GM15510 (cell line): ENCODE data around the gene SAXO2.

Experiments
- POLR2A ChIP-seq: IDR thresholded peaks from 3 replicates; pipeline ENCODE4 v1.6.1; 2011; ENCODE audit warnings: borderline replicate concordance; ENCODE audit not compliant: insufficient read length; ENCODE audit errors: extremely low read depth

The SAXO2 gene, protein sequence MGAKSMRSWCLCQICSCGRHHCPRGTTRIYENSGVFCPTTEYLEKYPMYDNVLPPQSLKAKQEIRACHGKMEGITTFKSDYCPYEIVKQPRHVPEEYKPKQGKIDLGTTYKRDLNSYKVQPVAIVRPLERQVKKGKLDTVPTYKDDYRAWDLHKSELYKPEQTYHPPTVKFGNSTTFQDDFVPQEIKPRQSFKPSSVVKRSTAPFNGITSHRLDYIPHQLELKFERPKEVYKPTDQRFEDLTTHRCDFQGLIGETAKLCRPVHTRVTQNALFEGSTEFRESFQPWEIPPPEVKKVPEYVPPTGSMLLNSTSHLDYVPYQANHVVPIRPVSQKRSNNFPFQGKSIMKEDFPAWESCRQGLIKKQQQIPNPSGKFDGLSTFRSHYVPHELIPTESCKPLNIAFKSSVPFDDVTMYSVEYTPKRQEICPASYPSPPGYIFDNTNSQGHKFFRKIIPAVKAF

GRCh38 chr15:82262422-82263026 is at the start of gene SAXO2, which contains the start of gene EFL1:
SAXO2 (plus strand) TSS chr15:82262818; CDS start chr15:82262880, 62 bp downstream.
EFL1 (minus strand) TSS chr15:82262734; CDS start chr15:82261778, 956 bp downstream.
- TF ChIP-seq POLR2A: peak; percentile 69

DNA sequence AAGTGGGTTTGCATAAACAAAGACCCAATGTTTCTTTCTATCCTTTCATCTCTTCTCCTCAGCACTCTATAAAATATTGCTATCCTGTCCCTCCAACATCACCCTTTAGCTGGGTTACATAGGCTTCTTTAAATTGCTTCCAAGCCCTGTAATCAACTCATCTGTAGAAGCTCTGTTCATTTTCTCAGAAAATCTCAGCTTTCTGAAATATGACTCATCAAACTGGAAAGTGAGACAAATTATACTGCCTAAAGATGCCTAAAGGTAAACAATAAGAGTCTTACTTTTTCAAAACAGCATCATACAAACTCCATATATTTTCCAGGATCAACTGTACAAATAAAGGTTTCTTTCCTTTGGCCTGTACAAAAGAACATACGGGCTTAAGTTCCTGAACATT is 33.9 kb upstream of the SAXO2 start:
- no peak for TF ChIP-seq POLR2A

GRCh38 chr15:82231233-82231632 is 31.4 kb upstream of the SAXO2 start:
- no peak for TF ChIP-seq POLR2A

GRCh38 chr15:82231842-82232241 is 30.8 kb upstream of the SAXO2 start:
- TF ChIP-seq POLR2A: no peak

DNA sequence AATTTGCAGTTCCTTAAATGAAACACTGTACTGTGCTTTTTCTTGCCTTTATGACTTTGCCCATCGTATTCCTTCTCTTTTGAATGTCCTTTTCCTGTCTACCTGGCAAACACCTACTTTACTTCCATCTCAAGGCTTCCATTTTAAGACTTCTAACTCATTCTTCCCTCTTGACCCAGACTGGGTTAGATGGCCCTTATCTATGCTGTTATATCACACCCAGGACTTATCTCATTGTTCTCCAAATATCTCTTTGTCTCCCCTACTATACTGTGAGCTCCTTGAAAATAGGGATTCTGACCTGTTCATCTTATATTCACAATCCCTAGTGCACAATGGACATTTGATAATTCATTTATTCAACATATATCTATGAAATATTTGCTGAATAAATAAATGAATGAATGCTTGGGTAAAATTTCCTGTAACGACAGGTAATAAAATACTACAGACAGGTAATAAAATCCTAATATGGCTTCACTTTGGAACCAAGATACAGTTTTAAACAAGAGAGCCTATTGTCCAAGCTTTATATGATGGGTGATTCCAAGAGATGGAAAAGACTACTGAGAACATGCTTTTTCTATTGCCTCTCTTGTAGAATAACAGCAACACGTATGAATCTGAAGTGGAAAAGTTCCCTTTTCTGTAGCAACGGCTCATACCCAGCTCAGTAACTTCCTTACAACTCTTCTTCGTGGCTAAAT is 22.8 kb upstream of the SAXO2 start:
- no peak for TF ChIP-seq POLR2A

DNA sequence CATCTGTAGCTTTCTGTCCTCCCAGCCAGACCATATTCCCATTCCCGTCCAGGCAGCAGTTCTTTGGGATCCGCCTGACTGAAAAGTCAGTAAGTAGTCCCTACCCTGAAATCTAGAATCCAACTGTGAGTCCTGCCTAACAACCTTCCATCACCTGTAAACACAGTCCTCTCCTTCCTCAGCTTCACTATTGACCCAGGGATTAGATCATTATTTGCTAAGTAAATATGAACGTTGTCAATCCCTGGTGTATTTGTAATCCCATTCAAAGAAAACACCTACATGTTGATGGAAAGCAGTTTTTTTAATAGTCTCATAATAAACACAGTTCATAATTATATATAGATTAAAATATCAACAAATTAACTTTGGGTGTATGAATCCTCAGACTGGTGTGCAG is 732 bp downstream of the SAXO2 start:
- no peak for TF ChIP-seq POLR2A

DNA sequence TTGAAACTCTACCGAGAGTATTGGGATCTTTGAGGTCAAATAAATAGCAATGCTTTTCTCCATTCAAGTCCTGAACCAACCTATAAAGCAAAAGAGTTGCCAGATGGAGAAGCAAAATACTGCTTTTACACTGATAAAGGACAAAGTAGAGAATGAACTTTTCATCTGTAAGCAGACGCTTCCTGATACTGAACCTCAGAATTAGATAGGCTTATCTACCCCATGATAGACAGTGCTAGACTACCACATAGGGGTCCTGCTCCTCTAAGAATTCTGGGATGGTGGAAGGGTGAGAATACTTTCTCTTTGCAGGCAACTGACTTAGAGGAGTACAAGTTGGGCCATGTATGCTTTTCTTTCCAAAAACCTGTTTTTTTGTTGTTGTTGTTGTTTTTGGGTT is 9.5 kb downstream of the SAXO2 start:
- no peak for TF ChIP-seq POLR2A

DNA sequence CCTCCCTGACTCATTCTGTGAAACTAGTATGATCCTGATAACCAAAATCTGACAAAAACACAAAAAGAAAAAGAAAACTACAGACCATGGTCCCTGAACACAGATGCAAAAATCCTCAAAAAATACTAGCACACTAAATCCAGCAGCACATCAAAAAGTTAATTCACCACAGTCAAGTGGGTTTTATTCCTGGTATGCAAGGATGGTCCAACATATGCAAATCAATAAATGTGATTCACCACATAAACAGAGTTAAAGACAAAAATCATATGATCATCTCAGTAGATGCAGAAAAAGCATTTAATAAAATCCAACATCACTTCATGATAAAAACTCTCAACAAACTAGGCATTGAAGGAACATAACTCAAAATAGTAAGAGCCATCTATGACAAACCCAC is 12.8 kb downstream of the SAXO2 start:
- TF ChIP-seq POLR2A: no peak

- TF ChIP-seq POLR2A: no peak
These were observed 29.7 kb downstream of the SAXO2 start for GRCh38 chr15:82292271-82292670.

GRCh38 chr15:82294061-82294690 is 31.6 kb downstream of the SAXO2 start:
- TF ChIP-seq POLR2A: no peak

GRCh38 chr15:82297546-82297945 is 34.9 kb downstream of the SAXO2 start:
- no peak for TF ChIP-seq POLR2A

DNA sequence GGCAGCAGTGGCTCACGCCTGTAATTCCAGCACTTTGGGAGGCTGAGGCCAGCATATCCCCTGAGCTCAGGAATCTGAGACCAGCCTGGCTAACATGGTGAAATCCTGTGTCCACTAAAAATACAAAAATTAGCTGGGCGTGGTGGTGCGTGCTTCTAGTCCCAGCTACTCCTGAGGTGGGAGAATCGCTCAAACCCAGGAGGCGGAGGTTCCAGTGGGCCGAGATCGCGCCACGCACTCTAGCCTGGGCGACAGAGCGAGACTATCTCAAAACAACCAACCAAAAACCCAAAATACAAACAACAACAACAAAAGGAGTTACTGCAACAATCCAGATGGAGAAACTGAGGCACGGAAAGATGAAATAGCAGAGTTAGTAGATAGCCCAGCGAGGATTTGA is 35.4 kb downstream of the SAXO2 start:
- TF ChIP-seq POLR2A: no peak

GRCh38 chr15:82298520-82298919 is 35.9 kb downstream of the SAXO2 start:
- TF ChIP-seq POLR2A: no peak

DNA sequence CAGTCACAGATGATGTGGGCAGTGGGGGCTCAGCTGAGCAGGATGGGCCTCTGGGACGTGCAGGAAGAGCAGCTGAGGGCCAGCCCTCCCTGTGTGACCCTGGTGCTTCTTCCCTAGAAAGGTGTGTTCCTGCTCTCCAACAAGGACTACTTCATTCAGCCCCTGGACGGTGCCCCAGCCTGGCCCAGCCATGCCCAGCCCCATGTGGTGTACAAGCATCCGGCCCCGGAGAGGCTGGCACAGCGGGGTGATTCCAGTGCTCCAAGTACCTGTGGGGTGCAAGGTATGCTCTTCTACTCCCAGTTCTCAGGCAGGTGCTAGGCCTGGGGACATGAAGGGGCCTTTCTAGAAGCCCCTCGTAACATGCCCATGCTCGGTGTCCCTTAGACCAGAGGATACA is 38.3 kb downstream of the SAXO2 start:
- TF ChIP-seq POLR2A: no peak
